HG02884 (cell line): ENCODE data around the gene GPR84.

Experiments
- ATAC-seq: cut with Tn5 transposase; IDR thresholded peaks from one replicate; pipeline ENCODE4 v1.9.1; 2021; ENCODE audit warnings: mild to moderate bottlenecking, moderate library complexity; ENCODE audit not compliant: unreplicated experiment

GPR84 gene

DNA sequence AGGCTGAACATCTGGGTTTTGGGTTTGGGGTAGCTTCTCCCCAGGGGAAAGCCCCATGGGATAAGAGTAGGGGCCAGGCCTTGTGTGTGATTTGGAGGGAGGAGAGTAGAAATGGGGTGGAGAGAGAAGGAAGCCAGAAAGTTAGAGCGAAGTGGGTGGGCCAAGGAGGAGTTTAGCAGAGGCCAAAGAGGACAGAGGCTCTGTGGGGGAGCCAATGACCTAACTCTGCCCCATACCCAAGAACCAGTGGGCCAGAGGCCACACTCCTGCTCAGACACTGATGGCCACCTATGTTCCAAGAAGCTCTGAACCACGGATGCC lies 10.9 kb upstream of the GPR84 start:
- ATAC-seq = no peak

DNA sequence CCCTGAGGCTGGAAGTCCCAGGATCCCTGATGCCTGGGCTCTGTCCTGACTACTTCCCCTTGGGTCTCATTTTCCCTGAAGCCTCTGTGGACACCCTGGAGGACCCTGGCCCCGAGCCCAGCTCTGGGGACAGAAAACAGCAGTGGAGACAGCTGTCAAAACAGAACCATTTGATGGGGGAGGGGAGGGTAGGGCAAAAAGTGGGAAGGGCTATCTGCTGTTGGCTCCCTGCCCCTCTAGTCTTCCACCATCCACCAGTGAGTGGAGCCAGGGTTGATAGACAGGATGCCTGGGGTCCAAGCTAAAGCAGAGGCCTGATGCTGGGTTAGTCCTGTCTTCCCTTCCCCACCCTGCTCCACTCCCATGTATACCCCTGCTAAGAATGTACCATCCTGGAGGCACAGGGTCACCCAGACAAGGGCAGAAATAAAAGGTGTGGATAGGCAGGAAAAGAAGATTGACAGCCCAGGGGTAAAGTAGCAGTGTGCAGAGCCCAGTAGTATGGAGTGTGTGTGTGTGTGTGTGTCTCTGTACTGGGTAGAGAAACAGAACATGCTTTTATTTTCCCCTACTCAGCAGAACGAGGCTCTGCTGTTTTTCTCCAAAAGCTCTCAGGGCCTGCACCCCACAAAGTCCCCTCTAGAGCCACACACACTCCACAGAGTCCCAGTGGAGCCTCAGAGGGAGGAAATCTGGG lies 10.4 kb upstream of the GPR84 start:
- no peak for ATAC-seq

DNA sequence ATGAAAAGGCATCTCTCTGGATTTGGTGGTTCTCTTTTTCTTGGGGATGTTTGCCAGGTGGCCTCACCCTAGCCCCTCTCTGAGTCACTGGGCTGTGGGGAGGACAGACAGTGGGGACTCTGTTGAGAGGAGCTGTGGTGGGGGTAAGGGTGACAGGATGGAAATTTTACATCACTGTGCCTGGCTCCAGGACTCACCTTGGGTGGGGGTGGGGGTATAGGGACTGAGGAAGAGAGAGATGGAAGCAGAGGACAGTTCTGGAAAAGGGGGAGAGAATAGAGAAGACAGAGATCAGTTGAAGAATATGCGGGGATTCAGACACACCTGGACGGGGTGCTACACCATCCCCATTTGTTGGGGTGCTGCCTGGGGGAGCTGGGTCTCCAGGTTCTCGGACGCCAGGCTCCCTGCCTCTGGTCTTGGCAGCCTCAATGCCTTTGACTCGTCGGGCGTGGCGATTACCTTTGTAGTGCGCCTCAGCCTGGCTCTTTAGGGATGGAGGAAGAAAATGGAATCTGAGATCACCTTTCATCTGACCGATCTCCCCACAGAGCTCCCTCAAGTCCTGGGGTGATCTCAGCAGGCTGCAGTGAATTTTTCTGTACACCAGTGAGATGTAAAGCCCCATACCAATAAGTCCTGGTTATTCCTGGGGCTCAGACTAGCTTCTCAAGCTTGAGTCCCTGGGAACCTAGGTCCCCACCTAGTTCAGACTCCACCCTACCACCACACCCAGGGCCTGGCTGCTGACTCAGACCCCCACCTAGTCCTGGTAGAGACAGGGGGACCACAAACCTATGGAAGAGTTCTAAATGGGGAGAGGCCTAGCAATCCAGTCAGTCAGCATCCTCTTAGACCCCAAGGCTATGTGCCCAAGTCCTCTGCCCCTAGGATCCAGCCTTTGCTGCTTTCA lies 9.6 kb upstream of the GPR84 start:
- no peak for ATAC-seq

DNA sequence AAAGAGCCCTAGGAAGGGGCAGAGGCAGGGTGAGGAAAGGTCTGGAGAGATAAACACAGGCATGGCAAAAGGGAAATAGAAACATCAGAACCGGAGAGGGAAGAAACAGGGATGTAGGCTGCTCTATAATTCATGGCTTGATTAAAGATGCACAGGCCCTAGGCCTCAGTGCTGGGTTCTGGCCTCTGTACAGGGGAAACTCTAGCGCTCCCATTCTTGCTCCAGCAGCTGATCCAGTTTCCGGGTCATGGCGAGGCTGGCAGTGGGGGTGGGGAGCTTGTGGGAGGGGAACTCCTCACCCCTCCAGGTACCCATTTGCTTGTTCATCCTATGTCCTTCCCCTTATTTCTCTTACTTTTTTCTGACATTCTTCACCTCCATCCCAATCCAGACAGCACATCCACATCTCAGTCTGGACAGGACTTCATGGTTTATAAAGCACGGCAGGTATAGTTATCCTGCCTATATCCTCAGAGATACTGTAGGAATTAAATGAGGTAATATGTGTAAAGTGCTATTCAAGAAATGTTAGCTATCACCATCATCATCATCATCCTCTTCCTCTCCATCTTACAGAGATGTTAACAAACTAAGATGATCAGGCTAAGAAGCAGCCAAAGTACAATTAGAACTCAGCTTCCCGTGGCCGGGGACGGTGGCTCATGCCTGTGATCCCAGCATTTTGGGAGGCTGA lies 8.0 kb upstream of the GPR84 start:
- no peak for ATAC-seq

DNA sequence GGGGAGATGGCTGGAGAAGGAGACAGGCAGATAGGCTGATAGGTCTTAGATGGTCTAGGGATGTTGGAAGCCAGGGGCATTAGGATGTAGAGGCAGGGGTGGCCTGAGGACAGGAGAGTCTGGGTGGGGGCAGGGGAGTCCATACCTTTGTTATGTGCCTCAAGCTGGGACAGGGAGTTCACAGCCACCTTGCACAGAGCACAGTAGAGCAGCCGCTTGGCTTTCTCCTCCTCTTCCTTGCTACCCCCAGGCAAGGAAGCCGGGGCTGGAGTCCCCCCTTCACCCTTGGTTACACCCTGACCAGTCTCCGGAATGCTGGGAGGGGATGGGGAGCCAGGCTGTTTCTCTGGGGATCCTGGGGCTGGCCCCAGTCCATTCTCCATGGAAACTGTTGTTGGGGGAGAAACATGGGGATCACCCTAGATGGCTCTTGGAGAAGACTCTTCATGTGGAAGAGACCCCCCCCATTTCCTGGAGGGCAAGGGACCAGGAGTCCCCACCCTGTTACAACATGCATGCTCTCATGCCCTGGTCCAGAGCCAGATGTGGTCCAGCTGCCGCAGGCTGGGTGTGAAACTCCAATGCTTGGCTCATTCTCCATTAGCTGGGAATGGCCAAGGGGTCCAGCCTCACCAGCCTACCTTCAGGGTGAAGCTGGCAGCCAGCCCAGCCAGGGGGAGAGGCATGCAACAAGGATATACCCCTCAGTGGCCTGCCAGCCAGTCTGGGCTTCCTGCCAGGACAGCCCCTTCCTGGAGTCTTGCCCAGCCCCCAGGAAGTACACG lies 7.2 kb upstream of the GPR84 start:
- no peak for ATAC-seq

DNA sequence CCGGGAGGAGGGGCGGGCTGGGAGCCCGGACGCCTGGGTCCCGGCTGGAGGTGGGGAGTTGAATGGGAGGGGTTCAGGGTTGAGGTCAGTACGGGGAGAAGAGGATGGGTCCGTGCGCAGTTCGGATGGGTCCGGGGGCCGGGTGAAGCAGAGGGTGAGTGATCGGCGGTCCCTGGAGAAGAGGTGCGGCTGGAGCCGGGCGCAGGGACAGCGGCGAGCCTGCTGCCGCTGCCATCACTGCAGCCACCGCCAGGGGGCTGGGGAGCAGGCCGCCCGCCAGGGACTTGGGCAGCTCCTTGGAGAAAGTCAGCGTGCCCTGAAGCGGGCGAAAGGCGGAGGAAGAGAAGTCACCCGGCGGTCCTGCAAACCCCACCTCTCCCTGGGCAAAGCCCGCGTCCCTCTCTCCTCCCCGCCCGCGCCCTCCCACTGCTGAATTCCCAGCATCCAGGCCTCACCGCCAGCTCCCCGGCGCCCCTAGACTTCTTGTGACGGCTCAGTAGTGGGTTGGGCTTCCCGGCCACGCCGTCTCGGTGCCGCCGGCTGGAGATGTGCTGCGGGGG lies 6.0 kb upstream of the GPR84 start:
- ATAC-seq = no peak

DNA sequence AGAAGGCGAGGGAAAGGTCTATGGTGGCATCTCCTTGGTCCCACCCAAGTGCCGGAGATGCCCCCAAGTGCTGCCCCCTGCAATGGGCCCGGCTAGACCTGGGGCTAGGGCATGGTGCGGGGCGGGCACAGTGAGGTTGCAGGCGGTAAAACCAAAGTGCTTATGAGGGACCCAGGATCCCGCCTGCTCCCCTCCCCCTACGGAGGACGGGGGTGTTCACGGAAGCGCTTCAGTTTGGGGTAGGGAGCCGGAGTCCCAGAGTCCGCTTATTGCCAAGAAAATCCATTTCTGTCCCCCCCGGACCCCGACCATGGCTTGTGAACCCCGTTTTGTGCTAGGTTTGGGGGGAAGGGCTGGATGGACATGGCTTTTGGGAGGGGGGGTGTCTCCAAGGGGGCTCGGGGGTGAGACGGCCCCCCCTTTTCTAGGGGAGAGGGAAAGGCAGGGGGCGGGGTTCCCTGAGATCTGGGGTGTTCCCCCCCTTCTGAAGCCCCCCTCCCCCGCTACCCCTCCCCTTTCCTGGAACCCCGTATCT lies 5.4 kb upstream of the GPR84 start:
- no peak for ATAC-seq

DNA sequence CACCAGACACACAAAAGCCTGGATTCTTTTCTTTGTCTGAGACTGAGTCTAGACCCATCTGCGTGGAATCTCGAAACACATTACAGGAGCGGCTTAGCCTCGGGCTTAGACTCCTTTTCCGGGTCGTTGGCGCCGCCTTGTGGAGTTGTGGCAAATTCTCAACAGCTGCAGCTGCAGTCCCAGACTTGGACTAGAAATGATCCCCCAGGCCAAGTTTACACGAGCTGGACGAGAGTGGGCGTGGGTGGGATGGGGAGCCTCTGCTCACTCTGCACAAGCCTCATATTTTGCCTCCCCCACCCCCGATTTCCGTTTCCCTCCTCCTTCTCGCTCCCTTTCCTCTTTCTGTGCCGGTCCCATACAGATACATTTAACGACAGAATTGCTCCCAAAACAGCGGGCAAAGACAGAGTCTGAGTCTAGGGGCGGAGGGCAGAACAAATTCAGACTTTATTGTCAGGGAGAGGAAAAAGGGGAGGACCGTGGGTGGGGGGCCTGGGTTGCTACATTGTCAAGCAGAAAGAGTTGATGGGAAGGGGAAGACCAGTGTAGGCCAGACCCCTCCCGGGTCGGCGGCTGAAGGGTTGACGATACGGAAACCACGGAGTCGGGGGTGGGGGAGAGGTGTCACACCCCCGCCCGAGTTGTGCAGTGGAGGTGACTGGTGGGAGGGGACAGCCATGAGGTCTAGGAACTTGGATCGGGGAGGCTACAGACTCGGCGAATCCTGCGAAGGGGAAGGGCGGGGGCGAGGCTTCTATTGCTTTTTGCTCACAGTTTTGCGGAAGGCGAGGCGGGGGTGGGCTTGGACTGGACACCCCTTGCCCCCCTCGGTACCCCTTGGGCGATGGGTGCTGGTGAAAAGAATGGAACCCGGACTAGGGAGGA lies 4.7 kb upstream of the GPR84 start:
- peak; percentile 70 for ATAC-seq

DNA sequence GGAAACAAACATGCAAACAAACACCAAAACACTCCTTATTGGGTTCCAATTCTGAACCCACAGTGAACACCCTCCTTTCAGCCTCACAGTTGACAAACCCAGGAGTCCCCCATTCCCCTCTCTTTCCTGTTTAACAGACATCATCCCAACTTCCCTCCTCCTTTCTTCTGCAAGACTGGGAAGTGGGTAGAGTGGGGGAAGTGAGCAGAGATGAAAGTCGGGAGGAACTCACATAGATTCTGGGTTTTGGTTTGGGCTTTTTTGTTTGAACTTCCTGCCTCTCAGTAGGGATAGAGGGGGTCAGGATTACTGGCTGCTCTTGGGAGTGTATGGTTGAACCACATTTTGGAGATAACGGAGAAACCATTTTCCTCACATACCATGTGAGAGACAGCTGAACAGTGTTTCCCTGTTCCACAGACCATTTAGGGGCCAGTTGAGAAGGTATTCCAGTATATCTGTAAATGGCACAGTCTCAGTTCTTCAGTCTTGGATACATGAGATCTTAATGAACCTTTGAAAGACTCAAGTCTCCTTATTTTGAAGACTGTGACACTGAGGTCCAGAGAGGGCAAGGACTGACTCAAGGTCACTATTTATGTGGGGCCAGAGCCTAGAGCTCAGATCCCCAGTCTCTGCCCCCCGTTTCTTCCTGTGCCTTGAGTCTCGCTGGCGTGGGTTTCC lies 3.9 kb upstream of the GPR84 start:
- peak; percentile 11 for ATAC-seq

DNA sequence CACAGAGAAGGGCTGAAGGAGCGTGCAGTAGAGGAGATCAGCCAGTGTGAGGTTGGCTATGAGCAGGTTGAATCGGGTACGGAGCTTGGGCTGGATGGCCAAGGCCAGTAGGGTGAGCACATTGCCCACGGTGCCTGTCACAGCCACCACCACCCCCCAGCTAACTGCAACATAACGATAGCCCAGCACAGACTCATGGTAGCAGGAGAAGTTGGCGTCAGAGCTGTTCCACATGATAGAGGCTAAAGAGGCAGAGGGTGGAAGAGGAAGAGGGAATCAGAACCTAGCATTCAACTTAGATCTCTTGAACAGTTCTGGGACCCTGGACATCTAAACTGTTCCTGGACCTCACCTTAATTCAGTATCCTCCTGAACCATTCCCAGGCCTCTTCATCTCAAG lies 668 bp downstream of the GPR84 start:
- no peak for ATAC-seq

DNA sequence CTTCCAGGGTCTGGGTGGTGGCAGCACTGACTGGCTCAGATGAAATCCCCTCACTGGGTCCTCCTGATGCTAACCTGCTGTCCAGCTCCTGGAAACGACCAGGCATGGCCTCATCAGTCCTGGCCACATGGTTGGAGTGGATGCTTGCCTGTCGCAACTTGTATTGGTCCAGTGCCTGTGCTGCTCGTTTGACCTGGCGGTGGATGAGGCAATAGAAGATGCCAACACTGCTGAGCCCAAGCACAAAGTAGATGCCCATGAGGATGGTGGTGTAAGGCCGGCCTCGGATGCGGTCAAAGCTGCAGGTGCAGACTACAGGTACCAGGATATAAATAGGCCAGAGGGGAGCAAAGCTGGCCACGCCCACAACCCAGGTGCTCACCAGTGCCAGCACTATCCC lies 1.2 kb downstream of the GPR84 start:
- ATAC-seq = no peak

DNA sequence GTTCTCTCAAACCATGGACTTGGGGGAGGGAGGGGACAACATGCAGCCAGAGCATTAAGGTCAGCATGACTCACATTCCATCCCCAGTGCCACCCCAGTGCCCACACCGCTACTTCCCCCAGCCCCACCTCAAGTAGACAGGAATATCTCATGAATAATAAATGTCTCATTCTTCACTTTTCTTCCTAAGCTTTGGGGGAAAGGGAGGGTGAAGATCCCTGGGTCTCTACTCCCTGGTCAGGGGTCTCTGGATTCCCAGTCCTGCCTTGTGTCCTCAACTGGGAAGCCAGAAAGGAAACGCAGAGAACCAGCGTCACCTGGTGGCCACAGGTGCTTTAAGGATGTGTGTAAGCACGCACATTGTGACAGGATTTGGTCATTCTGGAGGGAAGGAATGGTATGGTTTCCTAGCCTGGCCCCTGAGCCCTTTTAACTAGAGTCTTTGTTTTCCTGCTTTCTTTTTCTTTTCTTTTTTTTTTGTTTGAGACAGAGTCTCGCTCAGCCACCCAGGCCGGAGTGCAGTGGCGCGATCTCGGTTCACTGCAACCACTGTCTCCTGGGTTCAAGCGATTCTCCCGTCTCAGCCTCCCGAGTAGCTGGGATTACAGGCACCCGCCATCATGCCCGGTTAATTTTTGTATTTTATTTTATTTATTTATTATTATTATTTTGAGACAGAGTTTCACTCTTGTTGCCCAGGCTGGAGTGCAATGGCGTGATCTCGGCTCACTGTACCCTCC lies 3.4 kb downstream of the GPR84 start:
- ATAC-seq = no peak

DNA sequence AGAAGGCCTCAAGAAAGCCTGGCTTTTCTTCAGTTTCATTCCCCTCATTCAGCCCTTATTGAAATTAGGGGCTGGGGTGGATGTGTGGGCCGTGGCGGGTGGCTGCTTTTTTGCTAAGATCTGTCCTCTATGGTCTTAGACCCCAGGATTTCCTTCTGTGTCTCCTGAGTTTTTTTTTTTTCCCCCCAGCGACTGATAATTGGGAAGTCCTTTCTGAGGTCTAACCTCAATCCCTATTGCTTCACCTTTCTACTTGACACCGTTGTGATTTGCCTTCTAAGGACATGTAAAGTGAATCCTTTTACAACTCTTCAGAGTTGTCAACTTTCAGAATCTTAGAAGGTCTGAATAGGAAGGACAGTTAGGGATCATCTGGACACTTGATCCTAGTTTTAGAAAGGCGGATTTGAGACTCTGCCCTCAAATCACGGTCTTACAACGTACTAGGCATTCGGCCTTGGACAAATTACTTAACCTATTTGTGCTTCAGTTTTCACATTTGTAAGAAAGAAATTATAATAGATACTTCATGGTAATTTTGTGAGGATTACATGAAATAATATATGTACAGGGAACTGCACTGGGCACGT lies 4.4 kb downstream of the GPR84 start:
- no peak for ATAC-seq

DNA sequence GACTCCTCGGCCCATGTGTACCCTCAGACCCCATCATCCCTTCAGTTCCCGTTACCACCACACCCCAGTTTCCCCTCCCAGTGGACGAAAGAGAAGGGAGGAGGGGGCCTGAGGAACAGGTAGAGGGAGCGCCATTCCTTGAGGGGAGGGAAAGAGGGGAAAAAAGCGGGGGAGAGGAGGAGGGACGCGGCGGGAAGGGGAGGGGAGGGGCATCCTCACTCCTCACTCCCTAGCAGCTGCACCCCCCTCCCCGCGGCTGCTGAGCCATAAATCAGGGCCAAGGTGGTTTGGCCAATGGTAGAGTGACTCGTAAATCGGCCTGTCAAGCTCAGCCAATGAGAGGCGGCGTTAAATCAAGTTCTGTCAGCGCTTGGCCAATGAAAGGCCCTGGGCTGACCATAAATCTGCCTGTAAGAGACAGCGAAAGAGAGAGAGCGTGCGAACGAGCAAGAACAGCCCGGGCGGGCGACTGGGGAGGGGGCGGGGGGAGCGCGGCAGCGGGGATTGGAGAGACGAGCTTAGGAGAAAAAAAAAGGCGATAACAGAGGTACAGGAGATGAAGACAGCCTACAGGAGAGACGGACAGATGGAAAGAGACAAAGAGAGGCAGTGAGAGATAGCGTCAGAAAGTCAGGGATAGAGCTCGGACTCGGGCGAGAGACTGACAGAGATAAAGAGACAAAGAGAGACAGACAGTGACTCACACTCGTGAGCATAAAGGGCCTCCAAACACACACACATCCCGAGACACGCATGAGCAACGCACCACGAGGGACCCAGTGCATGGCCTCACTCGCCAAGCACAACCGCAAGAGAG lies 5.1 kb downstream of the GPR84 start:
- ATAC-seq = peak; percentile 99

DNA sequence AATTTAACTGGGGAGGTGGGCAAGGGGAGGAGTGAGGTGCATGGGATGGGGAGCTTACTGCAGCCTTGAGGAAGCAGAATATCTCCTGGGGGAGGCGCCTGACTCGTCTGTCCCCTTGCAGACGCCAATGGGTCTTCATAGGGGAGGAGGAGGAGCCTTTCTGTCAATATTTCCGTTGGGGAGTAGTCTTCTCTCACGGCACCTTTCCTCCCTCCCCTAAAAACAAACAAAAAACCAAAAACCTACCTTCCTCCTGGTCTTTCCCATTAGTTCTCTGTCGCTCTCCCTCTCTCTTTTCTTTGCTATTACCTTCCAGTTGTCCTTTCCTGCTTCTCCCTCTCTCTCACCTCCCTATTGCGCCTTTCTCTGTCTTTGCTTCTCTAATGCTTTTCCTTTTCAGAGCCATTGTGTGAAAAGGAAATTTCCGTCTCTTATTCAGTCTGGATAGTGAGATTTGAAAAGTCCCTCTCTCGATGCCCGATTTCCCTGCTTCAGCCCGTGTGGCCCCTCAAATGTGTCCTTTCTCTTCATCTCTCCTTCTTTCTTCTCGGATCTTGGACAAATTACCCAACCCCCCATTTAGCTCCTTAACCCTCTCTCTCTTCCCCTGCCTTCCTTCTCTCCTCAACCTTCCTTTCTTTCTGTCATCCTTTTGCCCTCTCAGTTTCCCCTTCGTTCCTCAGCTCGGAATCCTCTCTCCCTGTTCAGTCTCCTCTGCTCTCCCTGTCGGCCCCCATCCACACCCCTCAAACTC lies 5.9 kb downstream of the GPR84 start:
- no peak for ATAC-seq

DNA sequence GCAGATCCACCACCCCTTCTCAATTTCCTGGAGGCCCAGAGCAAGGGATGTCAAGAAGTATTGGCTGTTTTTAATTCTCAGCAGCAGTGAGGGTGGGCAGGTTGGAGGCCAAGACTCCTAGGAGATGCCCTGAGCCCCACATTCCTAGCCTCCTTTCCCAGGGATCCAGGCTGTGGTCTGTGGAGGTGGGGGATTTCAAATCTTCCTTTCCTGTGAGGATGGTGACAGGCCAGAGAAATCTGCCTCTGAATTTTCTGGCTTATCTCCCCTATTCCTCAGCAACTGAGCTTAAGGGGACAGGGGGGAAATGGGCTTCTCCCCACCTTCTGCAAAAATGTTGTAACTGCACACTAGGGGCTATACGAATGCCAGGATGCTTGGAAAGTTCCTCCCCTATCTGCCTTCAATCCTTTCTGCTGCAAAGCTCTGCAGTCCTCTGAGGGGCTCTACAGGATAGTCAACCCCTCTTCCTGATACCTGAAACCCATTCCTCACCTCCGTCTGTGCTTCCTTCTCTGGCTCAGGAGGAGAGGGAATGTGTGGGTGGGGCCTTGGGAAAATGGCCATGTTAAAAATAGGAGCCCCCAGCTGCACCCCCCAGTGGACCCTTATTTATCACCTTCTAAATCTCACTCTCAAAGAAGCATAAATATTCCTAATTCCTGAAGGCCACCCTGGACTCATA lies 6.6 kb downstream of the GPR84 start:
- no peak for ATAC-seq
